ENCODE measurements around the gene USF2.

- TF ChIP-seq, protein P1, sequence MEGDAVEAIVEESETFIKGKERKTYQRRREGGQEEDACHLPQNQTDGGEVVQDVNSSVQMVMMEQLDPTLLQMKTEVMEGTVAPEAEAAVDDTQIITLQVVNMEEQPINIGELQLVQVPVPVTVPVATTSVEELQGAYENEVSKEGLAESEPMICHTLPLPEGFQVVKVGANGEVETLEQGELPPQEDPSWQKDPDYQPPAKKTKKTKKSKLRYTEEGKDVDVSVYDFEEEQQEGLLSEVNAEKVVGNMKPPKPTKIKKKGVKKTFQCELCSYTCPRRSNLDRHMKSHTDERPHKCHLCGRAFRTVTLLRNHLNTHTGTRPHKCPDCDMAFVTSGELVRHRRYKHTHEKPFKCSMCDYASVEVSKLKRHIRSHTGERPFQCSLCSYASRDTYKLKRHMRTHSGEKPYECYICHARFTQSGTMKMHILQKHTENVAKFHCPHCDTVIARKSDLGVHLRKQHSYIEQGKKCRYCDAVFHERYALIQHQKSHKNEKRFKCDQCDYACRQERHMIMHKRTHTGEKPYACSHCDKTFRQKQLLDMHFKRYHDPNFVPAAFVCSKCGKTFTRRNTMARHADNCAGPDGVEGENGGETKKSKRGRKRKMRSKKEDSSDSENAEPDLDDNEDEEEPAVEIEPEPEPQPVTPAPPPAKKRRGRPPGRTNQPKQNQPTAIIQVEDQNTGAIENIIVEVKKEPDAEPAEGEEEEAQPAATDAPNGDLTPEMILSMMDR (IDR thresholded peaks at IDR 0.05), result no peak
- TF ChIP-seq EP300 (IDR thresholded peaks at IDR 0.05), result no peak
- TF ChIP-seq POLR2AphosphoS5 (IDR thresholded peaks at IDR 0.05), result no peak
These were observed 11.7 kb upstream of the USF2 start for GRCh38 chr19:35257113-35257461.

Measured in gastroesophageal sphincter (tissue), 3 donors.